K562 (cell line): ENCODE measurements around the gene FAM107B. TPM values are rescaled to one million over a fixed set of nuclear protein-coding genes. Genes with fewer than 3 reads are reported as not detected.

ENCODE experiments used
- ATAC-seq: fragments of 200-7000 bp; cut with Tn5 transposase; 3 replicates; pipeline ENCODE4 v1.9.1; 2020; ENCODE audit warnings: moderate library complexity
- BruUV-seq: library from RNA; stranded (reverse); fragments of 400-500 nt; replicated peaks from 2 replicates; lab custom pipeline; 2021; lab: Mats Ljungman, UMichigan
- CTCF ChIA-PET: fragments of 300-600 bp; formaldehyde crosslinking; extraction: SDS; loops from one replicate; lab custom pipeline; 2021; ENCODE audit warnings: low intra/inter-chr PET ratio; lab: Yijun Ruan, JAX
- POLR2A ChIA-PET: fragments of 300-600, 350-650 bp; sonication (Branson Sonifier 250); formaldehyde crosslinking; extraction: SDS; loops from one replicate; lab custom pipeline; 2021; ENCODE audit warnings: antibody characterized with exemption, inconsistent platforms; lab: Yijun Ruan, JAX
- DNase-seq, 4 experiments: peaks; one replicate each; pipeline versions ENCODE4 v3.0.0 to v3.0.0-alpha.2; 2011 to 2018; ENCODE audit warnings: low spot score in 3 of 4, mixed read lengths in 3 of 4; ENCODE audit errors: extremely low read depth in 1 of 4
- FAIRE-seq: peaks from 2 replicates; lab custom pipeline; 2011; peaks lifted over from hg19 to GRCh38; lab: Jason Lieb, UNC
- H2AFZ ChIP-seq: 2 replicates; pipeline ENCODE4 v1.6.0; 2011; ENCODE audit warnings: low read depth, low read length, control low read depth, inconsistent platforms
- H3K27ac ChIP-seq: fragments of 200-600 bp; 3 replicates; pipeline ENCODE4 v1.8.0; 2011; ENCODE audit warnings: low read depth, mild to moderate bottlenecking, control low read depth, inconsistent platforms, low read length, moderate library complexity, mixed read lengths; ENCODE audit errors: extremely low read depth
- H3K27me3 ChIP-seq, 2 experiments: fragments of 300-600 bp in 1 of 2; 2 replicates in 1 of 2; 3 replicates in 1 of 2; pipeline versions ENCODE4 v1.6.0 to v1.8.0; 2011; ENCODE audit warnings: inconsistent platforms in 2 of 2, low read length in 2 of 2, mild to moderate bottlenecking in 1 of 2, mixed read lengths in 1 of 2, moderate library complexity in 1 of 2; ENCODE audit not compliant: control insufficient read depth in 2 of 2, insufficient read depth in 2 of 2
- H3K36me3 ChIP-seq: fragments of 300-600 bp; 3 replicates; pipeline ENCODE4 v1.8.0; 2011; ENCODE audit warnings: mild to moderate bottlenecking, low read length, inconsistent platforms; ENCODE audit not compliant: control insufficient read depth, insufficient read depth
- H3K4me1 ChIP-seq, 2 experiments: fragments of 200-600 bp in 1 of 2; replicated peaks in 1 of 2; 2 replicates in 1 of 2; 3 replicates in 1 of 2; pipeline versions ENCODE4 v1.5.1 to v1.8.0; 2011; ENCODE audit warnings: inconsistent platforms in 2 of 2, low read length in 2 of 2, mild to moderate bottlenecking in 1 of 2, mixed read lengths in 1 of 2, moderate library complexity in 1 of 2; ENCODE audit not compliant: control insufficient read depth in 2 of 2, insufficient read depth in 2 of 2
- H3K4me2 ChIP-seq: 2 replicates; pipeline ENCODE4 v1.6.1; 2011; ENCODE audit warnings: low read length, control low read depth, inconsistent platforms, mixed read lengths; ENCODE audit not compliant: insufficient read depth
- H3K4me3 ChIP-seq: fragments of 200-600 bp; sonication (generic), shearing (Covaris generic); 2 replicates; pipeline ENCODE4 v1.5.1; 2016; ENCODE audit warnings: control low read depth, inconsistent platforms
- H3K79me2 ChIP-seq: fragments of 200-600 bp; 3 replicates; pipeline ENCODE4 v1.8.0; 2011; ENCODE audit warnings: low read length, inconsistent platforms; ENCODE audit not compliant: control insufficient read depth, insufficient read depth
- H3K9ac ChIP-seq, 2 experiments: 2 replicates each; pipeline versions ENCODE4 v1.6.0 to v1.6.1; 2011; ENCODE audit warnings: low read depth in 2 of 2, low read length in 2 of 2, control low read depth in 1 of 2, inconsistent platforms in 1 of 2, mild to moderate bottlenecking in 1 of 2, mixed read lengths in 1 of 2; ENCODE audit not compliant: insufficient read depth in 1 of 2
- H3K9me1 ChIP-seq: one replicate; pipeline ENCODE4 v1.6.0; 2011; ENCODE audit warnings: inconsistent platforms, mild to moderate bottlenecking, low read length, moderate library complexity; ENCODE audit not compliant: control insufficient read depth, insufficient read depth
- H3K9me3 ChIP-seq: replicated peaks from 2 replicates; pipeline ENCODE4 v1.5.1; 2011; ENCODE audit warnings: low read depth, low read length, inconsistent platforms; ENCODE audit not compliant: control insufficient read depth, insufficient read depth
- H4K20me1 ChIP-seq: replicated peaks from 2 replicates; pipeline ENCODE4 v1.6.1; 2011; ENCODE audit warnings: low read length, inconsistent platforms, mixed read lengths; ENCODE audit not compliant: control insufficient read depth, insufficient read depth
- CTCF ChIP-seq, 3 experiments: IDR thresholded peaks in 2 of 3; conservative IDR thresholded peaks in 1 of 3; 2 replicates each; pipeline ENCODE4 v1.5.1; 2011 to 2012; ENCODE audit warnings: low read length in 3 of 3, mild to moderate bottlenecking in 3 of 3, control low read depth in 2 of 3, improper control_type of control experiment in 1 of 3, inconsistent platforms in 1 of 3, low read depth in 1 of 3, mixed read lengths in 1 of 3, moderate library complexity in 1 of 3; ENCODE audit not compliant: insufficient read depth in 2 of 3
- RAD21 ChIP-seq, 2 experiments: fragments of 250-450 bp in 1 of 2; fragments of 450-650 bp in 1 of 2; sonication (Bioruptor Pico) in 1 of 2; formaldehyde crosslinking in 1 of 2; IDR thresholded peaks in 1 of 2; conservative IDR thresholded peaks in 1 of 2; 2 replicates each; pipeline versions ENCODE4 v1.4.0 to v1.8.0; 2020 to 2022; ENCODE audit warnings: mild to moderate bottlenecking in 2 of 2, moderate library complexity in 1 of 2
- THAP12 ChIP-seq: fragments of 250-450 bp; sonication (Bioruptor Pico); IDR thresholded peaks from 2 replicates; pipeline ENCODE4 v1.9.0; 2021; ENCODE audit warnings: mild to moderate bottlenecking, inconsistent platforms
- ZKSCAN8 ChIP-seq: fragments of 200-800 bp; sonication (Bioruptor generic); IDR thresholded peaks from 2 replicates; pipeline ENCODE4 v1.6.1; 2016; ENCODE audit warnings: missing genetic modification characterization, missing compliant biosample characterization
- WGBS: fragments of 100-300 bp; shearing (Covaris generic); methylation state at CpG from one replicate; pipeline ENCODE4 v1.1.6; 2016; ENCODE audit warnings: low coverage, mixed read lengths; ENCODE audit not compliant: insufficient coverage; ENCODE audit errors: missing lambda C conversion rate; 5-methylcytosine and 5-hydroxymethylcytosine counted together
- in situ Hi-C: fragments of 300-500 bp; cut with MboI; formaldehyde crosslinking; loops from 4 replicates; pipeline ENCODE4 v1.15.0; 2018; ENCODE audit warnings: inconsistent platforms, mixed read lengths
- intact Hi-C: fragments of 100-400 bp; cut with micrococcal nuclease; formaldehyde crosslinking; loops from 2 replicates; pipeline ENCODE4 v1.14.2; 2022
- polyA plus RNA-seq, 8 experiments: library from polyadenylated mRNA; depleted of rRNA in 4 of 8; stranded (reverse) in 5 of 8; unstranded in 3 of 8; fragments of >200 nt; fragmentation: Nextera tagmentation in 2 of 8; fragmentation: Illumina TruSeq in 1 of 8; extraction: Ambion mirVana in 2 of 8; extraction: Trizol in 1 of 8; gene quantifications; 2 replicates each; pipeline versions ENCODE4 v1.2.1 to v1.2.3, GENCODE V29; 2011 to 2014; ENCODE audit warnings: inconsistent platforms in 1 of 8, missing spikeins in 1 of 8
- total RNA-seq, 7 experiments: library from RNA; depleted of rRNA in 6 of 7; stranded (reverse); fragments of >200 nt in 6 of 7; fragmentation: Illumina TruSeq in 2 of 7; extraction: Trizol in 2 of 7; gene quantifications; 2 replicates each; pipeline versions ENCODE4 v1.2.1 to v1.2.3, GENCODE V29; 2011 to 2021; ENCODE audit warnings: low replicate concordance in 1 of 7
- TF ChIP-seq, protein P1 (sequence below): sonication (generic); formaldehyde crosslinking; IDR thresholded peaks from 2 replicates; pipeline ENCODE4 v1.8.0; 2022; ENCODE audit warnings: mild to moderate bottlenecking, missing genetic modification reagents

Gene FAM107B
- total and polyA plus RNA-seq, 9 of the 15 experiments (the other 6 are each of a cell fraction or from before 2014, with no cell fraction given): 0.40 to 2.8 (median 1.4) TPM

- TF ChIP-seq, protein P1, sequence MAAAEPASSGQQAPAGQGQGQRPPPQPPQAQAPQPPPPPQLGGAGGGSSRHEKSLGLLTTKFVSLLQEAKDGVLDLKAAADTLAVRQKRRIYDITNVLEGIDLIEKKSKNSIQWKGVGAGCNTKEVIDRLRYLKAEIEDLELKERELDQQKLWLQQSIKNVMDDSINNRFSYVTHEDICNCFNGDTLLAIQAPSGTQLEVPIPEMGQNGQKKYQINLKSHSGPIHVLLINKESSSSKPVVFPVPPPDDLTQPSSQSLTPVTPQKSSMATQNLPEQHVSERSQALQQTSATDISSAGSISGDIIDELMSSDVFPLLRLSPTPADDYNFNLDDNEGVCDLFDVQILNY (CRISPR knock-in tag): no peak
- no peak for TF ChIP-seq THAP12
Observed at GRCh38 chr10:14803827-14804226, 29.1 kb upstream of the FAM107B start (continued).

DNA sequence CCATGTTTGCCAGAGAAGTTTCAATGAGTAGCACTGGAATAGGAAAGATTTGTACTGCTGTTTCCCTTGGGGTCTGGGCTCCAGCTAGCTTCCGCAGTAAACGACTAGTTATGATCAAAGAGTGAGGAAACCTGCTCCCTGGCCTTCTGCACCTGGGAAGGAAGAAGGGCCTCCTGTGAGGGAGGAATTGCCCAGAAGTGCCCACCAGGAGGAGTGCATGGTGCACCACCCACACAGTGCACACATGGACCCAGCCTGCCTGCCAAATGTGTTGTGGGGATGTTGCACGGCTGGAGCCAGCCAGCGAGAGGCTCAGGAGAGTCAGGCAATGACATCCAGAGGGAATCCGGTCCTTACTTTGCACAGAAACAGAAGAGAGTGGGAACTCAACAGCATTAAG lies 27.0 kb upstream of the FAM107B start:
- FAIRE-seq (no peak), ATAC-seq (0 out of 3 replicates have a peak, but pooled peaks have one; percentile 34), DNase-seq (no peak)
- Histone ChIP-seq H3K9me3 (no peaks in the 10 kb centered on the region), H3K9me1 (no peaks in the 10 kb centered on the region), H3K27me3 (peaks cover 0 to 8% of the 10 kb centered on the region in 2 experiments; a peak in 4 of 5 replicates), H3K9ac (no peak overlapping the region), H2AFZ (no peak overlapping the region), H3K4me1 (no peaks in the 10 kb centered on the region), H3K4me2 (no peak overlapping the region), H3K27ac (no peak overlapping the region), H3K36me3 (no peaks in the 10 kb centered on the region), H3K4me3 (no peak overlapping the region), H3K79me2 (no peaks in the 10 kb centered on the region), H4K20me1 (no peaks in the 10 kb centered on the region; the same call in 1 of the 2 replicates)
- intact Hi-C loops: no loop called here
- ChIA-PET CTCF (no interaction called here), POLR2A (no interaction called here)
- WGBS: 0% methylated on average over 5 of the region's 5 CpGs
- no TSS peak for BruUV-seq
- TF ChIP-seq CTCF (IDR thresholded peaks at IDR 0.05 in 2 of 3, conservative IDR thresholded peaks at IDR 0.05 in 1 of 3; ENCODE audit: insufficient read depth in 2 of 3, low read depth in 1 of 3, low read length in 3 of 3) (peak in 2 of 3 experiments; percentile 16 to 19; a peak in 1 of 6 replicates), RAD21 (CRISPR knock-in tag; conservative IDR thresholded peaks at IDR 0.05 in 1 of 2, IDR thresholded peaks at IDR 0.05 in 1 of 2) (peak in 1 of 2 experiments; percentile 25; a peak in 1 of 4 replicates), ZKSCAN8 (CRISPR knock-in tag) (no peak)
- TF ChIP-seq, all 486 proteins: peak for 2
- in situ Hi-C loops: no loop called here
